HCT116 (cell line): ENCODE measurements around the gene RELCH.

ENCODE experiments used
- CBX3 ChIP-seq: IDR thresholded peaks from 2 replicates; pipeline ENCODE4 v1.6.1; 2012; ENCODE audit warnings: low read depth
- POLR2A ChIP-seq: IDR thresholded peaks from 2 replicates; pipeline ENCODE4 v1.7.0; 2011; ENCODE audit warnings: borderline replicate concordance; ENCODE audit not compliant: insufficient read depth, insufficient read length; ENCODE audit errors: extremely low read depth
- SIN3A ChIP-seq: IDR thresholded peaks from 2 replicates; pipeline ENCODE4 v1.6.1; 2012; ENCODE audit warnings: low read depth
- SP1 ChIP-seq: IDR thresholded peaks from 2 replicates; pipeline ENCODE4 v1.6.1; 2012; ENCODE audit warnings: low read depth
- TF ChIP-seq, protein P1 (sequence below), 3 experiments: fragments of 200-600 bp in 1 of 3; sonication (generic) in 1 of 3; IDR thresholded peaks in 2 of 3; conservative IDR thresholded peaks in 1 of 3; 2 replicates each; pipeline ENCODE4 v1.5.1; 2012 to 2017; ENCODE audit warnings: low read depth in 2 of 3, low read length in 2 of 3, antibody characterized with exemption in 1 of 3, borderline replicate concordance in 1 of 3, control low read depth in 1 of 3, mild to moderate bottlenecking in 1 of 3, mixed read lengths in 1 of 3, mixed run types in 1 of 3, moderate library complexity in 1 of 3; ENCODE audit not compliant: insufficient read depth in 1 of 3

DNA sequence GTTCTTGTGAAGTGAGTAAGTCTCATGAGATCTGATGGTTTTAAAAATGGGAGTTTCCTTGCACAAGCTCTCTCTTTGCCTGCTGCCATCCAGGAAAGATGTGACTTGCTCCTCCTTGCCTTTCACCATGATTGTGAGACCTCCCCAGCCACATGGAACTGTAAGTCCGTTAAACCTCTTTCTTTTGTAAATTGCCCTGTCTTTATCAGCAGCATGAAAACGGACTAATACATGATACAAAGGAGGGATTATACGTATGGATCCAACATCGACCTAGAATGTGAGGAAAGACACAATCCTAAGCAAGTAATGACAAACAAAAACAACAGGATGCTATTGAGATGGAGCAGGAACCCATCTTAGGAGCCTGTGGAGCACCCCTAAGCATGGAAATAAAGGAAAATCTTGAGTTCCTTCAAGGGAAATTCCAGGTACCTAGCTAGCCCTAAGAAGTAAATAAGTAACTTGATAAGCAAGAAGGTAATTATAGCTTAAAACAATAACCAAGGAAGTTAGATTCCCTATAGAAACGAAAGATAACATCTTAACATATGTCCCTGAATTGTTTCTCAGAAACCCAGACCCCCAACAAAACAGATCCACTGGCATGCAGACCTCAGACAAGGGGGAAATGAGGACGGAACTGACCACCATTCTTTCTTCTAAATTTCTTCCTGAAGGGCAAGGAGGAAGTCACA lies 136.6 kb downstream of the RELCH start:
- TF ChIP-seq POLR2A (no peak), CBX3 (no peak), SP1 (no peak), SIN3A (no peak)
- TF ChIP-seq, protein P1, sequence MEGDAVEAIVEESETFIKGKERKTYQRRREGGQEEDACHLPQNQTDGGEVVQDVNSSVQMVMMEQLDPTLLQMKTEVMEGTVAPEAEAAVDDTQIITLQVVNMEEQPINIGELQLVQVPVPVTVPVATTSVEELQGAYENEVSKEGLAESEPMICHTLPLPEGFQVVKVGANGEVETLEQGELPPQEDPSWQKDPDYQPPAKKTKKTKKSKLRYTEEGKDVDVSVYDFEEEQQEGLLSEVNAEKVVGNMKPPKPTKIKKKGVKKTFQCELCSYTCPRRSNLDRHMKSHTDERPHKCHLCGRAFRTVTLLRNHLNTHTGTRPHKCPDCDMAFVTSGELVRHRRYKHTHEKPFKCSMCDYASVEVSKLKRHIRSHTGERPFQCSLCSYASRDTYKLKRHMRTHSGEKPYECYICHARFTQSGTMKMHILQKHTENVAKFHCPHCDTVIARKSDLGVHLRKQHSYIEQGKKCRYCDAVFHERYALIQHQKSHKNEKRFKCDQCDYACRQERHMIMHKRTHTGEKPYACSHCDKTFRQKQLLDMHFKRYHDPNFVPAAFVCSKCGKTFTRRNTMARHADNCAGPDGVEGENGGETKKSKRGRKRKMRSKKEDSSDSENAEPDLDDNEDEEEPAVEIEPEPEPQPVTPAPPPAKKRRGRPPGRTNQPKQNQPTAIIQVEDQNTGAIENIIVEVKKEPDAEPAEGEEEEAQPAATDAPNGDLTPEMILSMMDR (IDR thresholded peaks at IDR 0.05 in 2 of 3, conservative IDR thresholded peaks at IDR 0.05 in 1 of 3; ENCODE audit: borderline replicate concordance in 1 of 3, insufficient read depth in 1 of 3, low read depth in 2 of 3, low read length in 2 of 3) = no peak
